PC-3 (cell line): ENCODE data around the gene TMEM212.

ENCODE experiments used
- EZH2 ChIP-seq: fragments of 300-600 bp; sonication (generic); IDR thresholded peaks from one replicate; pipeline ENCODE4 v1.6.1; 2017; ENCODE audit warnings: antibody characterized with exemption, mild to moderate bottlenecking, low read length; ENCODE audit not compliant: unreplicated experiment
- EZH2phosphoT487 ChIP-seq: fragments of 300-600 bp; sonication (generic); IDR thresholded peaks from 2 replicates; pipeline ENCODE4 v1.6.1; 2018; ENCODE audit warnings: mild to moderate bottlenecking, antibody characterized with exemption, low read length, borderline replicate concordance
- TF ChIP-seq, protein P1 (sequence below): fragments of 300-600 bp; sonication (generic); conservative IDR thresholded peaks from 2 replicates; pipeline ENCODE4 v1.5.1; 2017; ENCODE audit warnings: antibody characterized with exemption, low read depth, mild to moderate bottlenecking, low read length

- TF ChIP-seq, protein P1, sequence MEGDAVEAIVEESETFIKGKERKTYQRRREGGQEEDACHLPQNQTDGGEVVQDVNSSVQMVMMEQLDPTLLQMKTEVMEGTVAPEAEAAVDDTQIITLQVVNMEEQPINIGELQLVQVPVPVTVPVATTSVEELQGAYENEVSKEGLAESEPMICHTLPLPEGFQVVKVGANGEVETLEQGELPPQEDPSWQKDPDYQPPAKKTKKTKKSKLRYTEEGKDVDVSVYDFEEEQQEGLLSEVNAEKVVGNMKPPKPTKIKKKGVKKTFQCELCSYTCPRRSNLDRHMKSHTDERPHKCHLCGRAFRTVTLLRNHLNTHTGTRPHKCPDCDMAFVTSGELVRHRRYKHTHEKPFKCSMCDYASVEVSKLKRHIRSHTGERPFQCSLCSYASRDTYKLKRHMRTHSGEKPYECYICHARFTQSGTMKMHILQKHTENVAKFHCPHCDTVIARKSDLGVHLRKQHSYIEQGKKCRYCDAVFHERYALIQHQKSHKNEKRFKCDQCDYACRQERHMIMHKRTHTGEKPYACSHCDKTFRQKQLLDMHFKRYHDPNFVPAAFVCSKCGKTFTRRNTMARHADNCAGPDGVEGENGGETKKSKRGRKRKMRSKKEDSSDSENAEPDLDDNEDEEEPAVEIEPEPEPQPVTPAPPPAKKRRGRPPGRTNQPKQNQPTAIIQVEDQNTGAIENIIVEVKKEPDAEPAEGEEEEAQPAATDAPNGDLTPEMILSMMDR = no peak
- TF ChIP-seq EZH2 = no peak
- no peak for TF ChIP-seq EZH2phosphoT487
Observed at GRCh38 chr3:171907761-171908160, 64.6 kb downstream of the TMEM212 start.
